SK-N-MC (cell line): ENCODE results near the gene OXSM.

Experiments
- DNase-seq: peaks from one replicate; pipeline ENCODE4 v3.0.0-alpha.2; 2011; ENCODE audit warnings: low read depth, low spot score
- H3K27ac ChIP-seq: fragments of 200-600 bp; sonication (generic); 2 replicates; pipeline ENCODE4 v1.5.1; 2016; ENCODE audit warnings: mixed run types
- H3K36me3 ChIP-seq: fragments of 200-600 bp; sonication (generic); 2 replicates; pipeline ENCODE4 v1.6.1; 2017; ENCODE audit warnings: antibody characterized with exemption, low read length, mixed read lengths; ENCODE audit not compliant: insufficient read depth
- H3K4me3 ChIP-seq: fragments of 200-600 bp; sonication (generic); 2 replicates; pipeline ENCODE4 v1.5.1; 2016
- H3K9ac ChIP-seq: fragments of 200-600 bp; sonication (generic); 2 replicates; pipeline ENCODE4 v1.8.0; 2017; ENCODE audit warnings: mixed run types, mixed read lengths; ENCODE audit not compliant: insufficient read length
- H3K9me3 ChIP-seq: fragments of 200-600 bp; sonication (generic); 2 replicates; pipeline ENCODE4 v1.6.1; 2017; ENCODE audit warnings: low read depth, mild to moderate bottlenecking, antibody characterized with exemption, low read length, moderate library complexity, mixed read lengths
- EZH2 ChIP-seq: fragments of 200-600 bp; sonication (generic); IDR thresholded peaks from one replicate; pipeline ENCODE4 v1.6.1; 2017; ENCODE audit warnings: antibody characterized with exemption
- FOXP2 ChIP-seq: optimal IDR thresholded peaks from 2 replicates; pipeline ENCODE3; 2011; ENCODE audit warnings: mild to moderate bottlenecking, moderate library complexity; ENCODE audit not compliant: insufficient read depth; ENCODE audit errors: extremely low read length, control extremely low read depth
- POLR2AphosphoS5 ChIP-seq: IDR thresholded peaks from 2 replicates; pipeline ENCODE4 v1.6.1; 2012; ENCODE audit warnings: mild to moderate bottlenecking, low read depth, low read length, borderline replicate concordance

OXSM gene

GRCh38 chr3:25785826-25786225 lies 4.1 kb upstream of the OXSM start:
- TF ChIP-seq POLR2AphosphoS5 (no peak), FOXP2 (no peak), EZH2 (no peak)
- no peaks in the 10 kb centered on the region for H3K36me3 ChIP-seq
- H3K9me3 ChIP-seq, result no peaks in the 10 kb centered on the region
- no peak overlapping the region for H3K4me3 ChIP-seq
- H3K9ac ChIP-seq, result no peak overlapping the region
- no peak for DNase-seq
- H3K27ac ChIP-seq, result no peak overlapping the region

GRCh38 chr3:25787689-25788088 lies 2.2 kb upstream of the OXSM start:
- TF ChIP-seq FOXP2, result no peak
- no peak for TF ChIP-seq POLR2AphosphoS5
- TF ChIP-seq EZH2, result no peak
- no peak for DNase-seq
- Histone ChIP-seq H3K27ac (no peak overlapping the region), H3K36me3 (no peaks in the 10 kb centered on the region), H3K9me3 (no peaks in the 10 kb centered on the region), H3K9ac (no peak overlapping the region), H3K4me3 (no peak overlapping the region)

DNA sequence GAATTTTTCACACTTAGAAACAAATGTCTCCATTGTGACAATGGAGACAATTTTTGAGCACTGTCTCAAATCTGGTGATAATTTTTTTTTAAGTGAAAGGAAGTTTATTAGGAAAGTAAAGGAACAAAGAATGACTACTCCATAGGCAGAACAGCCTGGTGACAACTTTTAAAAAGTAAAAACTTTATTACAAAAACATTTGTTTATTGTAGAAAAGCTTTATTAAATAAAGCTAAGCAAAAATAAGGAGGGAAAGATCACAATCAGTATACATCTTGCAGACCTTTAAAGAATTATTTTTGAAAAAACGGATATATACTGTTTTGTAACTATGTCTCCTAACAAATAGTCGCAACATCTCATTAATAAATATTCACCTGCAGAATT lies 688 bp upstream of the OXSM start:
- DNase-seq, result no peak
- Histone ChIP-seq H3K9ac (peak overlapping the region; percentile 83), H3K4me3 (peak overlapping the region; percentile 90), H3K27ac (no peak overlapping the region), H3K9me3 (no peaks in the 10 kb centered on the region), H3K36me3 (no peaks in the 10 kb centered on the region)
- TF ChIP-seq POLR2AphosphoS5 (no peak), FOXP2 (no peak), EZH2 (no peak)

GRCh38 chr3:25801786-25802185 lies 11.9 kb downstream of the OXSM start:
- no peaks in the 10 kb centered on the region for H3K36me3 ChIP-seq
- no peak overlapping the region for H3K9ac ChIP-seq
- H3K9me3 ChIP-seq, result no peaks in the 10 kb centered on the region
- DNase-seq, result no peak
- H3K4me3 ChIP-seq, result no peak overlapping the region
- no peak overlapping the region for H3K27ac ChIP-seq
- TF ChIP-seq FOXP2, result no peak
- TF ChIP-seq POLR2AphosphoS5, result no peak
- no peak for TF ChIP-seq EZH2

DNA sequence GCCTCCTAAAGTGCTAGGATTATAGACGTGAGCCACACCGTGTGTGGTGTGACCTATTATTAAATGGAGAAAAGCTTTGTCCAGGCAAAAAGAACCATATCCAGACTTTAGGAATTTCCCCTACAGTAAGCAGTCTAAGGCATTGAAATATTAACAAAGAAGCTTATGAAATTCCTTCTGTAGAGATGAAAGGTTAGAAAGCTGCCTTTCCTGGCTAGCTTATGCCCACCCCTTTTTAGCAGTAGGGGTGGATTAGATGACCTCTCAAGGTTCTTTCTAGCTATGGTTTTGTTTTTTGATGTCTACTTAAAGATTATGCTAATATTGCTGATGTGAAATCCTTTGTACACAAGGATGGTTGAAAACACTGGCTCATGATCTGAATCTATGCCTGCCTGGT lies 13.9 kb downstream of the OXSM start:
- Histone ChIP-seq H3K9ac (no peak overlapping the region), H3K4me3 (no peak overlapping the region), H3K9me3 (no peaks in the 10 kb centered on the region), H3K36me3 (no peaks in the 10 kb centered on the region), H3K27ac (no peak overlapping the region)
- TF ChIP-seq EZH2 (no peak), POLR2AphosphoS5 (no peak), FOXP2 (no peak)
- DNase-seq, result no peak

DNA sequence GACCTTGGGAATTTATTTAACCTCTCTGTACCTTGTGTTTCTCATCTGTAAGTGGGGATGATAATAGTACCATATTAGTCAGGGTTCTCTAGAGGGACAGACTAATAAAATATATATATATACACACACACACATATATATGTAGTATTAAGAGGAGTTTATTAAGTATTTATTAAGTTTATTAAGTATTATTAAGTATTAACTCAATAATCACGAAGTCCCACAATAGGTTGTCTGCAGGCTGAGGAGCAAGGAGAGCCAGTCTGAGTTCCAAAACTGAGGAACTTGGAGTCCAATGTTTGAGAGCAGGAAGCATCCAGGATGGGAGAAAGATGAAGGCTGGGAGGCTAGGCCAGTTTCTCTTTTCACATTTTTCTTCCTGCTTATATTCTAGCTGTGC lies 14.8 kb downstream of the OXSM start:
- Histone ChIP-seq H3K9me3 (no peaks in the 10 kb centered on the region), H3K36me3 (no peaks in the 10 kb centered on the region), H3K4me3 (no peak overlapping the region), H3K9ac (no peak overlapping the region), H3K27ac (no peak overlapping the region)
- DNase-seq, result no peak
- TF ChIP-seq EZH2 (no peak), POLR2AphosphoS5 (no peak), FOXP2 (no peak)

- DNase-seq, result no peak
- TF ChIP-seq FOXP2 (no peak), EZH2 (no peak), POLR2AphosphoS5 (no peak)
- Histone ChIP-seq H3K4me3 (no peak overlapping the region), H3K36me3 (no peaks in the 10 kb centered on the region), H3K9me3 (no peaks in the 10 kb centered on the region), H3K9ac (no peak overlapping the region), H3K27ac (no peak overlapping the region)
Observed at GRCh38 chr3:25812644-25813043, 22.8 kb downstream of the OXSM start.

DNA sequence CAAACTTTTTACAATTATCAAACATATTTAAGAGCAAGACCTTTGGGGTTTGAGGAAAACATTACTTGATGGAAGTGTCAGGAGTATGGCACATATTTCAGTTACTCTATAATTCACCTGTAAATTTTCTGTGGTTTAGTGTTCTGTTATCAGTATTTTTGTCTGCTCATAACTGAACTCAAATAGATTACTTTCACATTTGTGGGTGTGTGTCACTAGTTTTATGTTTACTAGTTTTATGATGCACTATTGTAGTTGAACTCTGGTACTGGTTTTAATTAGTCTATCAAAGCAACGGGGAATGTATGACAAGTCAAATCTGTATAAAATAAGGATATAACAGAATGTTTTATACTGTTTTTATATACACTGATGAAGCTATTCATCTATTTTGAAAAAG lies 27.2 kb downstream of the OXSM start:
- no peak overlapping the region for H3K9ac ChIP-seq
- TF ChIP-seq POLR2AphosphoS5 (no peak), FOXP2 (no peak), EZH2 (no peak)
- no peaks in the 10 kb centered on the region for H3K9me3 ChIP-seq
- no peak overlapping the region for H3K4me3 ChIP-seq
- no peak for DNase-seq
- no peak overlapping the region for H3K27ac ChIP-seq
- no peaks in the 10 kb centered on the region for H3K36me3 ChIP-seq

- H3K36me3 ChIP-seq, result no peaks in the 10 kb centered on the region
- no peak overlapping the region for H3K9ac ChIP-seq
- DNase-seq, result no peak
- no peaks in the 10 kb centered on the region for H3K9me3 ChIP-seq
- no peak overlapping the region for H3K4me3 ChIP-seq
- no peak overlapping the region for H3K27ac ChIP-seq
- TF ChIP-seq POLR2AphosphoS5, result no peak
- TF ChIP-seq EZH2, result no peak
- TF ChIP-seq FOXP2, result no peak
Observed at GRCh38 chr3:25817638-25818037, 27.7 kb downstream of the OXSM start.
